Muscle layer of duodenum (tissue), 2 donors: ENCODE measurements around the gene HYI.
"Not testable (repeated sequence)": the region's sequence is repeated elsewhere in the genome, so short reads cannot be mapped to it uniquely, and the experiment has no call there.

Source experiments
- H3K27ac ChIP-seq: one replicate; pipeline ENCODE4 v1.7.0; 2013; ENCODE audit warnings: mild to moderate bottlenecking, low read length
- H3K27me3 ChIP-seq: one replicate; pipeline ENCODE4 v1.7.0; 2013; ENCODE audit warnings: low read depth, mild to moderate bottlenecking, control low read depth, low read length
- H3K36me3 ChIP-seq, 2 donors: one replicate each; pipeline ENCODE4 v1.7.0; 2013; ENCODE audit warnings: low read length in 2 of 2, control low read depth in 1 of 2, mild to moderate bottlenecking in 1 of 2; ENCODE audit not compliant: insufficient read depth in 2 of 2, control insufficient read depth in 1 of 2
- H3K4me1 ChIP-seq, 2 donors: one replicate each; pipeline ENCODE4 v1.7.0; 2013; ENCODE audit warnings: low read length in 2 of 2, mild to moderate bottlenecking in 2 of 2, control low read depth in 1 of 2, moderate library complexity in 1 of 2; ENCODE audit not compliant: insufficient read depth in 2 of 2, control insufficient read depth in 1 of 2
- H3K4me3 ChIP-seq, 2 donors: one replicate each; pipeline ENCODE4 v1.7.0; 2013; ENCODE audit warnings: low read length in 2 of 2, low read depth in 1 of 2, mild to moderate bottlenecking in 1 of 2
- H3K9me3 ChIP-seq, 2 donors: one replicate each; pipeline ENCODE4 v1.7.0; 2013; ENCODE audit warnings: low read length in 2 of 2, control low read depth in 1 of 2, mild to moderate bottlenecking in 1 of 2; ENCODE audit not compliant: control insufficient read depth in 1 of 2
- donor health status: healthy.

HYI gene

DNA sequence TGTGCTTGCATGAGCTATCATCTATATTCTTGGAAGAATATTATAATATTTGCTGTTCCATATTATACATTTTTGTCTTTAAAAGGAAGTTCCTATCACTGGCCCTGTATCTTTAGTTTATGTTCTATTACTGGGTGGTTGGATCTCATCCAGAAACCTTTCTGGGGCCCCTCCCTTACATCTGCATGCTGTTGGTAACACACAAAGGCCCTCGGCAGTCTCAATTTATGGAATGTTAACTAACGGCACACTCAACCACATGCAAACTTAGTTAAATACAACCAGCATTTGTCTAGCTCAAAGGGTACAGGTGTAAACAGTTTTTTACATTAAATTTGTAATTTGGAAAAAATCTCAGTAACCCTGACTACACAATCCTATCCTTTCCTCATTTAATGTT is 9.7 kb upstream of the HYI start:
- Histone ChIP-seq H3K9me3 (no peaks in the 10 kb centered on the region), H3K36me3 (no peaks in the 10 kb centered on the region), H3K27me3 (no peaks in the 10 kb centered on the region), H3K27ac (no peak overlapping the region), H3K4me1 (no peaks in the 10 kb centered on the region), H3K4me3 (no peak overlapping the region)

DNA sequence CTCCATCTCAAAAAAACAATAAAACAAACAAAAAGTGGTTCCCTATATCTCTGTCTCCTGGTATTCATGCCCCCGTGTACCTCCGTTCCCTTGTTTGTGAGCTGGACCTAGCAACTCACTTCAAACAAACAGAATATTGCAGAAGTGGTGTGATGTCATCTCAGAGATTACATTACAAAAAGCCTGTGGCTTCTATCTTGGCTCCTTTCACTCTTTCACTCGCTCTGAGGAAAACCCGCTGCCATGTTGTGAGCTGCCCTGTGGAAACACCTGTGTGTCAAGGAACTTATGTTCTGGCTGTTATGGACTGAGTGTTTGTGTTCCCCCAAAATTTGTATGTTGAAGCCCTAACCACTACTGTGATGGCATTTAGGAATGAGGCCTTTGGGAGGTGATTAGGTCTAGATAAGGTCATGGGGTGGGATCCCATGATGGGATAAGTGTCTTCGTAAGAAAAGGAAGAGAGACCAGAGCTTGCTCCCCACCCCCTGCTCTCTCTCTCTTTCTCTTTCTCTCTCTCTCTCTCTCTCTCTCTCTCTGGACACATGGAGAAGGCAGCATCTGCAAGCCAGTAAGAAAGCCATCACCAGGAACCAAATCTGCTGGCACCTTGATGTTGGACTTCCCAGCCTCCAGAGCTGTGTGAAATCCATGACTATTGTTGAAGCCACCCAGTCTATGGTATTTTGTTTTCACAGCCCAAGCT is 7.4 kb upstream of the HYI start:
- no peak overlapping the region for H3K27ac ChIP-seq

DNA sequence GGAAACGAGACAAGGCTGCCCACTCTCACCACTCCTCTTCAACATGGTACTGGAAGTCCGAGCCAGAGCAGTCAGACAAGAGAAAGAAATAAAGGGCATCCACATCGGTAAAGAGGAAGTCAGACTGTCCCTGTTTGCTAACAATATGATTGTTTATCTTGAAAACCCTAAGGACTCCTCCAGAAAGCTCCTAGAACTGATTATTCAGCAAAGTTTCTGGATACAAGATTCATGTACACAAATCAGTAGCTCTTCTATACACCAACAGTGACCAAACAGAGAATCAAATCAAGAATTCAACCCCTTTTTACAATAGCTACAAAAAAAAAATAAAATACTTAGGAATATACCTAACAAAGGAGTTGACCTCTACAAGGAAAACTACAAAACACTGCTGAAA is 4.6 kb upstream of the HYI start:
- not testable (repeated sequence) for H3K4me3 ChIP-seq, H3K27me3 ChIP-seq, H3K27ac ChIP-seq, H3K9me3 ChIP-seq, H3K4me1 ChIP-seq, H3K36me3 ChIP-seq

More for the DNA sequence above, 7.4 kb upstream of the HYI start:
- Histone ChIP-seq H3K9me3 (no peaks in the 10 kb centered on the region), H3K4me3 (no peak overlapping the region), H3K27me3 (no peaks in the 10 kb centered on the region), H3K36me3 (no peaks in the 10 kb centered on the region), H3K4me1 (no peaks in the 10 kb centered on the region)

DNA sequence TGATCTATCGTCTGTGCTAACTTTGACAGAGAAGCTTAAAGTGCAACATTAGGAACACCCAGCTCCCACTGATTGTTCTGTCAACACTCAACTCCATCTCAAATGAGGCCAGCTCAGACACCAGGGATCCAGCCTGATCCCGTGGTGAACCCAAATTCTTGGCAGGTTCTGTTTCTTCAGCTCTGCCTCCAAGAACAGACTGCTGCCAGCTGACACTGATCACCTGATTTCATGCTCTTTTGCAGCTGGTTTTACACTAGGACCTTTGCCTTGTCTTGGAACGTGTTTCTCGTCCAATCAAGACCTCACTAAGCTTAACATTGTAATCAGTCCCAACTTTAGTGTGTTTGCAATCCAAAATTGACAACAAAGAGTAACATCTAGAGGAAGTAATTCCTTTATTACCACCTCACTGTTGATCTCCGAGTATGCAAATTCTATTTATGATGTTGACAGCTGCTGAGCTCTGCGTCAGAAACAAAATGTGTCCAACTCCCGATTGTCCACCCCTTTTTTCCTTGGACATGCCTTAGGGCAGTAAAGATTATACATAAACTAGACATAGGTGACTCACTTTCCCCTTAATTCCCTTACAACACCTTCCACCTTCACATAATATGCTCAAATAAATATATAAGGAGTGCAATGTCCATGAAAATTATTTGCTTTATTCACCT is 1.6 kb upstream of the HYI start:
- Histone ChIP-seq H3K9me3 (no peaks in the 10 kb centered on the region), H3K27me3 (no peaks in the 10 kb centered on the region), H3K4me3 (peak overlapping the region in 1 of 2 donors; percentile 84), H3K4me1 (peaks cover 3 to 13% of the 10 kb centered on the region in 2 donors), H3K27ac (peak overlapping the region; percentile 85), H3K36me3 (peaks cover 7 to 12% of the 10 kb centered on the region in 2 donors)

DNA sequence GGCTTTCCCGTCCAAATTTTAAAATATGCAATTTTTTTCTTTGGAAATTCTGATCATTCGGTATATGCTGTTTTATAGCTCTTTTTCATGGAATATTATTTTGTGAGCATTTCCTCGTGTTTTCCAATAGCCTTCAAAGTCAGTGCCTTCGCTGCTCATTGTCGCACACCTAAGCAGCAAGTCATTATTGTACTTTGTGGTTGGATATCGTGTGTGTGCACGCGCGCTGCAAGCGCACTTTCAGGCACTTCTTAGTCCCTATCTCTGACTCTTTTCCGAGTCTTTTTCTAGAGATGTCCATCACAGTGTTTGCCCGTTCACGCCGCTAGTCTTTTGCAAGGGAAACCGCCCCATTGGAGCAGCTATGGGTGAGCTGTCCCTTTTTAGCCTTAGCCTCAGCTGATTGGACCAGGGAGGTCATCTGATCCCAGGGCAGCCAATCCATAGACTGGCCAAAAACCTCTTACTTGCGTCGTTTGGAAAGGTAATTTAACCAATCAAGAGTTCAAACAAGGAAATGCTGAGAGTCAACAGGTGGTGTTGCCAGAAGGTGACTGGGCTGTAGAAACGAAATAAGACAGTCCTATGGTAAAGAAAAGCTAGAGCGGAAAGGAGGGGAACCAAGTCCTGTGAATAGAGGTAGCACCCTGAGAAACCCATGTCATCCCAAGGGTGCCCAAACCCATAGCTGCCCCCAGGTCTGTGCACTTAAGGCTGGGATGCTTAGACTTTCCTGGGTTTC is 710 bp upstream of the HYI start:
- Histone ChIP-seq H3K4me1 (peaks cover 3 to 13% of the 10 kb centered on the region in 2 donors), H3K4me3 (peak overlapping the region; percentile 68 to 84), H3K27ac (peak overlapping the region; percentile 85), H3K9me3 (no peaks in the 10 kb centered on the region), H3K27me3 (no peaks in the 10 kb centered on the region), H3K36me3 (peaks cover 15 to 20% of the 10 kb centered on the region in 2 donors)

DNA sequence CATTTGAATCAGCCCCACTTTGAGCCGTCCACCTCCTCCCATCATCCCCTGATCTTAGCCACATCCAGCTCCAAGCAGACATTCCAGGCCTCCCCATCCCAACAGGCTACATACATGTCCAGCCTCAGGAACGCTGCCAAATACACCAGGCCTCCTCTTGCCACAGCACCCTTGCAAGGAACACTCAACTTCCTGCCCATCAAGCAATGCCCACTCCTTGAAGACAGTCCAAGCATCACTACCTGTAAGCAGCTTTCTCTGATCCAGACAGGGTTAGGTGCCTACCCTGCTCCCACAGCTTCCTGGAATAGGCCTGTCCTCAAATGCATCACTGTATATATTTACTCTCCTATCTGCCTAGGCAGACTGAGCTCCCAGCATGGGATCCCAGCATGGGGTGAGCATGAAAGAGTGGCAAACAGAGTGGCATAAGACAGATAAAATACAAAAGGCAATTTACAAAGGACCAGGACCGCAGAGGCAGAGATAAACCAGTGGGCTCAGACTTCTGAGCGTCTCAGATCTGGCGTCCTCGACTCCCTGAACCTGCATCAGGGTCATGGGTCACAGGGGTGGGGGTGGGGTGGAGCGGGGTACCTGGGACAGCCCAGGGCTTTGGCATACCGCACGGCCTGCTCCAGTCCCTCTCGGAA is 816 bp downstream of the HYI start:
- peaks cover 3 to 13% of the 10 kb centered on the region in 2 donors for H3K4me1 ChIP-seq
- no peaks in the 10 kb centered on the region for H3K27me3 ChIP-seq
- peak overlapping the region; percentile 31 to 68 for H3K4me3 ChIP-seq
- peaks cover 30 to 35% of the 10 kb centered on the region in 2 donors for H3K36me3 ChIP-seq
- no peaks in the 10 kb centered on the region for H3K9me3 ChIP-seq
- peak overlapping the region; percentile 0 for H3K27ac ChIP-seq

DNA sequence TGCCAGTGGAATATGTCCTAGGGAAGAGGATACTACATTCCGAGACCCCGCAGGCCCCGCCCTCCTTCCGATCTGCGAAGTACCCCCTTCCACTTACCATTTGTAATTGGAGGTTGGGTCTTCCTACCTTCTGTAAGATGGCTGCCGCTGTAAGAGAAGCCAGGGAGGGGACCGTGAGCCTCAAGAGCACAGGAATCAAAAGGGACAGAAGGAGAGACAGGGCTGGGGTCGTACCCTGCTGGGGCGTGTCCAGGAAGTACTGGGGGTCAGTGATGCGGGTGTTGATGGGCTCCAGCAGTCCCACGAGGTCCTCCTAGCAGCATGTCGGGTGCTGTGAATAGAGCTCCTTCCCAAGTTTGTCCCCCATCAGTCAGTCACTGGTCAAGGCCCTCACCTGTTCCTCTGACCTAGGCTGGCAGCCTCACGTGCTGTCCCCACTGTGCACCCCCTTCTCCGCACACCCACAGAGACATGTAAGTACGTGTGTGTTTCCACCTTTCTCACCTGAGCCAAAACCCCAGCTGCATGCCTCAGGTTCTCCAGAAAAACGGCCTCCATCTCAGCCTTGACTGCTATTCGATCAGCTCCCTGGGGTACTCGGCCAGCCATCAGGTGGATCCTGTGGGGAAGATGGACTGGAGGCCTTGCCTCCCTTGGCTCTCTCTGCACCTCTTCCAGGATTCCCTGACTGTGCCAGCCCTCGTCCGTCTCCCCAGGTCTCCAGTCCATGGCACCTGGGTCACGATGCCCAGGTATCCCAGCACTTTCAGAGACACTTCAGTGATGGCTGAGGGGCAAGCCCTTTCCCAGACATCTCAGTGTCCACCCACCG is 1.8 kb downstream of the HYI start:
- H3K4me3 ChIP-seq = no peak overlapping the region
- peaks cover 3 to 13% of the 10 kb centered on the region in 2 donors for H3K4me1 ChIP-seq
- H3K27me3 ChIP-seq = no peaks in the 10 kb centered on the region
- H3K9me3 ChIP-seq = no peaks in the 10 kb centered on the region
- no peak overlapping the region for H3K27ac ChIP-seq
- H3K36me3 ChIP-seq = peaks cover 40 to 45% of the 10 kb centered on the region in 2 donors

DNA sequence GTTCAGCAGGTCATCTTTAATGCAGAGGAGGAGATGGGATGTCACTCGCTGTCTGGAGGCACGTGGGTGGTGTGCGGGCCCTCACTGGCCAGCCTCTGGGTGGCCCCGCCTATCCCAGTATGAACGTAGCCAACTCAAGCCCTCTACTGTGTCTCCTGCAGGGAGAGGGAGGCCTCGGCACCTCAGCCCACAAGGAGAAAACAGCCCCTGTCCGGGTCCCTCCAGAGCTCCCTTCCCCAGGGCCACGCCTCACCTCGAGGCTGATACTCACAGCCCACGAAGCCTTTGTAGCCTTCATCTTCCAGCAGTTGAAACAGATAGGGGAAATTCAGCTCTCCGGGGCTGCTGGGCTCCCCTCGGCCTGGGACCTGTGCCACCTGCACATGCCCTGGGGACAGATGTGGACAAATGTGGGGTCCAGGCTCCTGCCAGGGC is 2.6 kb downstream of the HYI start:
- H3K4me1 ChIP-seq = peaks cover 3 to 13% of the 10 kb centered on the region in 2 donors
- no peak overlapping the region for H3K27ac ChIP-seq
- no peaks in the 10 kb centered on the region for H3K9me3 ChIP-seq
- H3K36me3 ChIP-seq = peaks cover 47 to 52% of the 10 kb centered on the region in 2 donors
- H3K27me3 ChIP-seq = no peaks in the 10 kb centered on the region
- H3K4me3 ChIP-seq = no peak overlapping the region

DNA sequence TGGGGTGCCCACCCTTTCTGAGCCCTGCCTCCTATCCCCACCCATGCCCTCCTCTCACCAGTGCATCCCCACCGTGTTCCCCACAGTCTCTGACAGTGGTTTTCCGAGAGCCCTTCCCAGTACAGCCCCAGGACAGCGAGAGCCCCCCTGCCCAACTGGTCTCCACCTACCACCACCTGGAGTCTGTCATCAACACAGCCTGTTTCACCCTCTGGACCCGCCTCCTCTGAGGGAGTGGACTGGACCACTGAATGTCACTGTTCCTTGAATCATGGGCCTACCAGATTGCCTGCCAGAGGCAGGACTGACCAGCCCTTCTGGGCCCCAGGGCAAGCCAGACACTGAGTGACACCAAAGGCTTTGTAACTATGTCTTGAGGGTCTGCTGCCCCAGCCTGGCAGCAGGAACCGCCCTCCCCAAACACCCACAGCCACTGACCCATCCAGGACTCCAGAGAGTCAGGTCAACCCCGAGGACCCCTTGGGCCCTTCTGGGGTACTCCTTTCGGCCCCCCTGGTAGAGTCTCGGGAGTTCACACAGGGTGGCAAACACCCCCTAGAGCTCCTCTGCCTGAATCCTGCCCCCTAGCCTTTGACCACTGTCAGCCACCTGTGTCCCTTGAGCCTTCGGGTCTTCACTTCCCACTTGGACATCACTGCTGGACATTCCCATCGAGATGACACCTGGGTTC is 3.3 kb downstream of the HYI start:
- Histone ChIP-seq H3K9me3 (no peaks in the 10 kb centered on the region), H3K4me1 (peaks cover 3 to 13% of the 10 kb centered on the region in 2 donors), H3K27me3 (no peaks in the 10 kb centered on the region), H3K36me3 (peaks cover 55 to 60% of the 10 kb centered on the region in 2 donors), H3K4me3 (no peak overlapping the region), H3K27ac (no peak overlapping the region)

DNA sequence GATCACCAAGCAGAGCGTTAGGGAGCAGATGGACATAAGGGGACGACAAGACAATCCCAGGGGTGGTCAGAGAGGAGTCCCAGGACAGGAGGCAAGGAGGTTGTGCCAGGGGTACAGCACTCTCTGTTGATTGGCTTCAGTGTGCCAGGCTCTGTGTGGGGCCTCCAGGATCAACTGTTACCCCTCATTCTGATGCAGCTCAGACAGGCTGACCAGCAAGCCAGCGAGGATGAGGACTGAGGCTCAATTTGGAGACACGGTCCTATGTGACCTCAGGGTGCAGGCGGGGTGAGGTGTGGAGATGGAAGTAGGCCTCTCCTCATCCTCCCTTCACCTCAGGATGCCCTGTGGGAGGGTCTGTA is 4.0 kb downstream of the HYI start:
- no peak overlapping the region for H3K4me3 ChIP-seq
- peaks cover 3 to 11% of the 10 kb centered on the region in 2 donors for H3K4me1 ChIP-seq
- no peaks in the 10 kb centered on the region for H3K27me3 ChIP-seq
- no peaks in the 10 kb centered on the region for H3K9me3 ChIP-seq
- H3K36me3 ChIP-seq = peaks cover 59 to 66% of the 10 kb centered on the region in 2 donors
- no peak overlapping the region for H3K27ac ChIP-seq
